Suprapubic skin (tissue), 4 donors: Measurements from ENCODE around the gene SLC2A13. TPM values are rescaled to one million over a fixed set of nuclear protein-coding genes. Genes with fewer than 3 reads are reported as not detected.
A peak's percentile ranks its signal among the peaks of the same experiment; 100 is the strongest.

ENCODE experiments used
- DNase-seq, 2 donors: peaks; one replicate each; pipeline ENCODE4 v3.0.0-alpha.2; 2019; ENCODE audit warnings: low spot score in 2 of 2
- H3K27ac ChIP-seq: fragments of 200-600 bp; sonication (generic); one replicate; pipeline ENCODE4 v1.5.1; 2019
- H3K27me3 ChIP-seq: fragments of 200-600 bp; sonication (generic); one replicate; pipeline ENCODE4 v1.5.1; 2019
- H3K36me3 ChIP-seq: fragments of 200-600 bp; sonication (generic); one replicate; pipeline ENCODE4 v1.5.1; 2019
- H3K4me1 ChIP-seq: fragments of 200-600 bp; sonication (generic); one replicate; pipeline ENCODE4 v1.5.1; 2019
- H3K4me3 ChIP-seq: fragments of 200-600 bp; sonication (generic); one replicate; pipeline ENCODE4 v1.5.1; 2019; ENCODE audit warnings: mild to moderate bottlenecking
- H3K9me3 ChIP-seq: fragments of 200-600 bp; sonication (generic); one replicate; pipeline ENCODE4 v1.5.1; 2019
- EP300 ChIP-seq: sonication (generic); formaldehyde crosslinking; IDR thresholded peaks from one replicate; pipeline ENCODE4 v1.6.1; 2017; ENCODE audit warnings: antibody characterized with exemption
- POLR2A ChIP-seq, 2 donors: fragments of 450-650 bp; IDR thresholded peaks; one replicate each; pipeline ENCODE4 v1.6.1; 2017; ENCODE audit warnings: antibody characterized with exemption in 2 of 2, mild to moderate bottlenecking in 2 of 2, moderate library complexity in 2 of 2
- POLR2AphosphoS5 ChIP-seq, 3 donors: sonication (generic); formaldehyde crosslinking; IDR thresholded peaks; one replicate each; pipeline ENCODE4 v1.6.1; 2017; ENCODE audit warnings: antibody characterized with exemption in 3 of 3
- WGBS: methylation state at CpG from one replicate; pipeline ENCODE4 v1.1.5; 2018; 5-methylcytosine and 5-hydroxymethylcytosine counted together
- total RNA-seq, 4 donors: library from RNA; depleted of rRNA; stranded (reverse); fragments of >200 nt; gene quantifications; one replicate each; pipeline ENCODE4 v1.1.0, GENCODE V29; 2016
- TF ChIP-seq, protein P1 (sequence below), 2 donors: fragments of 200-600 bp in 1 of 2; fragments of 450-650 bp in 1 of 2; sonication (generic) in 1 of 2; IDR thresholded peaks; one replicate each; pipeline ENCODE4 v1.5.1; 2016 to 2019; ENCODE audit warnings: antibody characterized with exemption in 2 of 2, mild to moderate bottlenecking in 1 of 2, moderate library complexity in 1 of 2

SLC2A13 gene
- total RNA-seq, 4 donors from 2014 or later = 10.4 to 14.1 (median 13.4) TPM

DNA sequence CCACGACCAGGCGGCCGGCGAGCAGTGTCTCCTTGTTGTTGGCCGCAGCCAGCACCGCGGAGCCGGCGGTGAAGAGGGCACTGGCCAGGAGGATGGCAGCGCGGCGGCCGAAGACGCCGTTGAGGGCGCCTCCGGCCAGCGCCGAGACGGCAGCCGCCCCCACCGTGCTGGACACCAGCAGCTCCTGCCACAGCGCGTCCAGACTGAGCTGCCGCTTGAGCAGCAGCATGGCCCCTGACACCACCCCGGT is 691 bp downstream of the SLC2A13 start:
- Histone ChIP-seq H3K36me3 (no peaks in the 10 kb centered on the region), H3K27ac (peak overlapping the region; percentile 86), H3K4me3 (peak overlapping the region; percentile 75), H3K9me3 (no peaks in the 10 kb centered on the region), H3K27me3 (peaks cover 3% of the 10 kb centered on the region), H3K4me1 (peaks cover 24% of the 10 kb centered on the region)
- no peak for TF ChIP-seq POLR2A (IDR thresholded peaks at IDR 0.05)
- TF ChIP-seq, protein P1, sequence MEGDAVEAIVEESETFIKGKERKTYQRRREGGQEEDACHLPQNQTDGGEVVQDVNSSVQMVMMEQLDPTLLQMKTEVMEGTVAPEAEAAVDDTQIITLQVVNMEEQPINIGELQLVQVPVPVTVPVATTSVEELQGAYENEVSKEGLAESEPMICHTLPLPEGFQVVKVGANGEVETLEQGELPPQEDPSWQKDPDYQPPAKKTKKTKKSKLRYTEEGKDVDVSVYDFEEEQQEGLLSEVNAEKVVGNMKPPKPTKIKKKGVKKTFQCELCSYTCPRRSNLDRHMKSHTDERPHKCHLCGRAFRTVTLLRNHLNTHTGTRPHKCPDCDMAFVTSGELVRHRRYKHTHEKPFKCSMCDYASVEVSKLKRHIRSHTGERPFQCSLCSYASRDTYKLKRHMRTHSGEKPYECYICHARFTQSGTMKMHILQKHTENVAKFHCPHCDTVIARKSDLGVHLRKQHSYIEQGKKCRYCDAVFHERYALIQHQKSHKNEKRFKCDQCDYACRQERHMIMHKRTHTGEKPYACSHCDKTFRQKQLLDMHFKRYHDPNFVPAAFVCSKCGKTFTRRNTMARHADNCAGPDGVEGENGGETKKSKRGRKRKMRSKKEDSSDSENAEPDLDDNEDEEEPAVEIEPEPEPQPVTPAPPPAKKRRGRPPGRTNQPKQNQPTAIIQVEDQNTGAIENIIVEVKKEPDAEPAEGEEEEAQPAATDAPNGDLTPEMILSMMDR (IDR thresholded peaks at IDR 0.05) = no peak
- TF ChIP-seq EP300 = no peak
- TF ChIP-seq POLR2AphosphoS5 (IDR thresholded peaks at IDR 0.05) = no peak
- peak; percentile 71 to 83 for DNase-seq
- WGBS = 0% methylated on average over 8 of the region's 26 CpGs

DNA sequence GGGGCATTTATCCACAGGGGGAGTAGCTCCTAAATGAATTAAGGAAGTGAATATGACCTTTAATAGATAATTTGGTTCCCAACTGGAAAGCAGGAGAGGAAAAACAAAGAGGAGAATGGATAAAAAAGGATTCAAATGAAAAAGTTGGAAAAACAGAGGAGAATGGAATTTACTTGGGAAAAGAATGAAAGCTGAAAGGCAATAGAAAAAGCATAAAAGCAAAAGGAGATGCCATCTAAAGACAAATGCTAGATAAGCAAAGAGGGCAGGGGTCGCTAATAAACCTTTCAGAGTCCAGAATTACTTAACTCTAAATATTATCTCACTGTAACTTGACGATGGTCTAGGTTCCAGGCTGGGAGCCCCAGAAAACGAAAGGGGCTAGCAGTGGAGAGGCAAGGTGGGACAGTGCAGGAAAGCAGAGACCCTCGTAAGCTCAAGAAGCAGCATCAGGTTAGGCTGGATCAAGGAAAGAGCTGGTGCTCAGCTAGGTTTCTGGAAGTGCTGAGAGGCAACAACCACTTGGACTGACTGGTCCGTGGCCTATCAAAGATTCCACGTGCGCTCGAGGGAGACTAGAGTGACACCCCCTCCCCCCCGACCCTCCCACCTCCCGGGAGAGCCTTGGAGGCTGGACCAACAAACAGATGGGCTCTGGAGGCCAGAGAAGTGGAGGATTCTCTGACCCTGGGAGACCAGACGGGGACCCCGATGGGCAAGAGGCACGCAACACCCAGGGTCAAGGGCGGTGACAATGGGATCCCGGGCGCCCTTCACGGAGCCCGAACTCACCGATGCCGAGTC is 1.2 kb downstream of the SLC2A13 start:
- H3K9me3 ChIP-seq = no peaks in the 10 kb centered on the region
- H3K4me3 ChIP-seq = peak overlapping the region; percentile 75
- no peaks in the 10 kb centered on the region for H3K36me3 ChIP-seq
- TF ChIP-seq, protein P1 (IDR thresholded peaks at IDR 0.05) = no peak
- TF ChIP-seq EP300 = no peak
- TF ChIP-seq POLR2AphosphoS5 (IDR thresholded peaks at IDR 0.05) = no peak
- no peak for TF ChIP-seq POLR2A (IDR thresholded peaks at IDR 0.05)
- 29% methylated on average over 10 of the region's 20 CpGs for WGBS
- DNase-seq = peak in 1 of 2 donors; percentile 71
- peaks cover 3% of the 10 kb centered on the region for H3K27me3 ChIP-seq
- H3K27ac ChIP-seq = peak overlapping the region; percentile 86
- H3K4me1 ChIP-seq = peaks cover 24% of the 10 kb centered on the region

DNA sequence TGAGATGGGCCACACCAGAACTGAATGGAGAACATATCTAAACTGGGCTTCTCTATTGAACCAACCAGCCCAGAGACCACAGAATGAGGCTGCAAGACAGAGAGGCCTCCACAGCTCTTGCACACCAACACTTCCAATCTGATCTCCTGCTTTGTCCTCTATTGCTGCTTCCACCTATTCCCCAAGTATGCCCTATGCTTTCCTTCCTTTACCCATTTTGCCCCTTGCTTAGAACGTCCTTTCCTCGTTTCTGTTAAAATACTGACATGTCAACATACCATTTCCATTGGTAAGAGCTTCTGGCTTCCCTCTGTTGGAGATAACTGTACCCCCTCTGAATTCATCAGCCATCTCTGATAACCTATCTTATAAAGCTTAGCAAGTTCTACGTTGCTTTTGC is 2.8 kb downstream of the SLC2A13 start:
- Histone ChIP-seq H3K27ac (no peak overlapping the region), H3K4me3 (no peak overlapping the region), H3K36me3 (no peaks in the 10 kb centered on the region), H3K4me1 (peaks cover 24% of the 10 kb centered on the region), H3K27me3 (no peaks in the 10 kb centered on the region), H3K9me3 (no peaks in the 10 kb centered on the region)
- 97% methylated on average over 3 of the region's 3 CpGs for WGBS
- no peak for TF ChIP-seq POLR2AphosphoS5 (IDR thresholded peaks at IDR 0.05)
- TF ChIP-seq, protein P1 (IDR thresholded peaks at IDR 0.05) = no peak
- TF ChIP-seq EP300 = no peak
- no peak for TF ChIP-seq POLR2A (IDR thresholded peaks at IDR 0.05)
- DNase-seq = no peak

DNA sequence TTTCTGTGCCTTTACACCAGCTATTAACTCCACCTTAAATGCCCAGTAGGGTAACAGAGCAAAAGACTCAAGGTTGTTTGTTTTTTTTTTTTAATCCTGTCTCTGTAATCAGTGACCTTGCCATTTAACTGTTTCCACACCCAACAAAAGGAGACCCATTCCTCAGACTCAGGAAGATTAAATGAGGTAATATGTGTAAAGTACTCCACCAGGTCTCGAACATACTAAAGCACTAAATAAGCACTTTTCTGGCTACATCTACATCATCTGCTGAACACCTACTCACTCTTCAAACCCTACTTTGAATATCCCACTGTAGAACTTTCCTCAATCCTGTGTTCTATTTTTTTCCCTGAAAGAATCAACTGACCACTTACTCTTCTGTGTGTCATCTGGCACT is 4.1 kb downstream of the SLC2A13 start:
- no peaks in the 10 kb centered on the region for H3K36me3 ChIP-seq
- H3K27me3 ChIP-seq = no peaks in the 10 kb centered on the region
- TF ChIP-seq, protein P1 (IDR thresholded peaks at IDR 0.05) = no peak
- no peak for TF ChIP-seq POLR2A (IDR thresholded peaks at IDR 0.05)
- no peak for TF ChIP-seq EP300
- no peak for TF ChIP-seq POLR2AphosphoS5 (IDR thresholded peaks at IDR 0.05)
- no peak overlapping the region for H3K27ac ChIP-seq
- no peak for DNase-seq
- H3K4me3 ChIP-seq = no peak overlapping the region
- WGBS = 93% methylated on average over 1 of the region's 1 CpG
- no peaks in the 10 kb centered on the region for H3K9me3 ChIP-seq
- peaks cover 20% of the 10 kb centered on the region for H3K4me1 ChIP-seq

DNA sequence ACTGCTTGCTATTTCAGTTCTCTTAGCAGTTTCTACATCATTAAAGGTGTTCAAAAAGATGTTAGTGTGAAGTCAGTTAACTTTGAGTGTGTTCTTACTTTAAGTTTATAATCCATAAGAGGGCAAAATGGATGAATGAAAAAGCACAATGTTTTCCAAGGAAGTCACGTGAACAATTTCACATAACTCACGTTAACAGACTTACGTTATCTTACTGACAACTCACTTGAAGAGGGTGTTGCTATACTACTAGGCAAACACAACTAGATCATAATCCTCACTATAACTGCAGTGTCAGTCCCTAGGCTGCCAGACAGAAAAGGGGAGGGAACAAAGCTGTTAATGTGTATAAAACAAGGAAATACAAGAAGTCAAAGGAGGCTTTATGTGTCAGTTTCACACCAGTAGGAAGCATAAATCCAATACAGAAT is 6.4 kb downstream of the SLC2A13 start:
- Histone ChIP-seq H3K4me1 (peaks cover 10% of the 10 kb centered on the region), H3K27me3 (no peaks in the 10 kb centered on the region), H3K9me3 (no peaks in the 10 kb centered on the region), H3K27ac (no peak overlapping the region), H3K36me3 (no peaks in the 10 kb centered on the region), H3K4me3 (no peak overlapping the region)
- TF ChIP-seq EP300 (no peak), POLR2A (IDR thresholded peaks at IDR 0.05) (no peak), POLR2AphosphoS5 (IDR thresholded peaks at IDR 0.05) (no peak)
- TF ChIP-seq, protein P1 (IDR thresholded peaks at IDR 0.05) = no peak
- DNase-seq = no peak
- WGBS = 42% methylated on average over 3 of the region's 3 CpGs
